BLaER1 treated with 17β-estradiol and CSF1 and Interleukin-3, amounts not matched to agents 10 nM and 100 nM (cell line): ENCODE results near the gene BEND7.
A peak's percentile ranks its signal among the peaks of the same experiment; 100 is the strongest.

Experiments used
- H3K27ac ChIP-seq, 11 experiments: shearing (Covaris generic); formaldehyde crosslinking; 2 replicates each; pipeline ENCODE4 v1.8.1; 2022
- H3K27me3 ChIP-seq, 11 experiments: shearing (Covaris generic); formaldehyde crosslinking; 2 replicates each; pipeline ENCODE4 v1.8.1; 2022
- H3K36me3 ChIP-seq, 11 experiments: shearing (Covaris generic); formaldehyde crosslinking; 2 replicates each; pipeline ENCODE4 v1.8.1; 2022
- H3K4me1 ChIP-seq, 10 experiments: shearing (Covaris generic); formaldehyde crosslinking; 2 replicates each; pipeline ENCODE4 v1.8.1; 2022
- H3K4me2 ChIP-seq, 11 experiments: shearing (Covaris generic); formaldehyde crosslinking; 2 replicates each; pipeline ENCODE4 v1.8.1; 2022
- H3K4me3 ChIP-seq, 10 experiments: shearing (Covaris generic); formaldehyde crosslinking; 2 replicates each; pipeline ENCODE4 v1.8.1; 2022
- H3K9ac ChIP-seq, 11 experiments: shearing (Covaris generic); formaldehyde crosslinking; 2 replicates each; pipeline ENCODE4 v1.8.1; 2022
- H3K9me3 ChIP-seq, 11 experiments: shearing (Covaris generic); formaldehyde crosslinking; replicated peaks in 1 of 11; 2 replicates each; pipeline ENCODE4 v1.8.1; 2022
- H4K20me1 ChIP-seq, 11 experiments: shearing (Covaris generic); formaldehyde crosslinking; 2 replicates each; pipeline ENCODE4 v1.8.1; 2022
- Cebpa-rat ChIP-seq, 11 experiments: shearing (Covaris generic); IDR thresholded peaks; 2 replicates each; pipeline ENCODE4 v1.8.1; 2022

The BEND7 gene

DNA sequence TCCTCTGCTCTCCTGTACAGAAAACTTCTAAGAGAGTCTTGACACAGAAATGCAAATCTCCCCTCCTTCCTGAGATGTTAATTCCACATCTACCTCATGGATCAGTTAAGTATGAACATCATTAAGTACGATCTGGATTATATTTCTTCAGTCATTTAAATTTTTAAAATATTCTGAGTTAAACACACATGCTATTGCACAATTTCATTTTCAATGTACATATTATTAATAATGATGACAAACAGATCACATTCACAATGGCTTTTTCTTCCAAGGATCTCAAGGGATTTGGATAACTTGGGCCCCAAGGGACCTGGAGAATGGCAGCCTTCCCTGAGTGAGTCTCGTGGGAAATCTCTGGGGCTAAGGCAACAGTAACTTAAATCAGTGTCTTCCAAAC, 16.2 kb downstream of the BEND7 start:
- Histone ChIP-seq H3K27ac (no peak overlapping the region), H3K9me3 (no peaks in the 10 kb centered on the region), H3K4me2 (no peak overlapping the region), H3K9ac (no peak overlapping the region), H3K36me3 (no peaks in the 10 kb centered on the region), H3K4me1 (no peaks in the 10 kb centered on the region), H3K27me3 (no peaks in the 10 kb centered on the region), H4K20me1 (no peaks in the 10 kb centered on the region), H3K4me3 (no peak overlapping the region)
- TF ChIP-seq Cebpa-rat (IDR thresholded peaks at IDR 0.05), result 0 out of 22 replicates have a peak, but pooled peaks of 1 of the 11 experiments have one; percentile 47

DNA sequence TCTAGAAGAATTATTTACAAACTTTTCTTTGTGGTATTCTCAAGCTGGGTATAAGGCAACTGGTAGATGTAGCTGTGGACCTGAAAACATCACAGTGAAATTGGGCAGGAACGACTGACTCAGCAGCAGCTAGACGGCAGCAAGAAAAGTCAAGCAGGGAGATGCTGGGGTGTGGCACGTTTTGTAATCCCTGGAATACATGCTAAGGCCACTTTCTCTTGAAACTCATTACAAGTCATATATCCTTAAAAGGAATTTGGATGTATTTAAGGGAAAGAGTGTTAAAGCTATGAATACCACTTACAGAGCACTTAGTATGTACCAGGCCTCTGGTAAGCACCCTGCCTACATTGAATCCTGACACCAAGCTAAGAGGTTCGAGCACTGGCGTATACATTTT, 17.4 kb downstream of the BEND7 start:
- H3K4me2 ChIP-seq, result no peak overlapping the region
- no peaks in the 10 kb centered on the region for H4K20me1 ChIP-seq
- no peak overlapping the region for H3K4me3 ChIP-seq
- no peak for TF ChIP-seq Cebpa-rat (IDR thresholded peaks at IDR 0.05)
- H3K4me1 ChIP-seq, result no peaks in the 10 kb centered on the region
- H3K27ac ChIP-seq, result no peak overlapping the region
- no peaks in the 10 kb centered on the region for H3K9me3 ChIP-seq
- H3K27me3 ChIP-seq, result no peaks in the 10 kb centered on the region
- H3K9ac ChIP-seq, result no peak overlapping the region
- no peaks in the 10 kb centered on the region for H3K36me3 ChIP-seq

DNA sequence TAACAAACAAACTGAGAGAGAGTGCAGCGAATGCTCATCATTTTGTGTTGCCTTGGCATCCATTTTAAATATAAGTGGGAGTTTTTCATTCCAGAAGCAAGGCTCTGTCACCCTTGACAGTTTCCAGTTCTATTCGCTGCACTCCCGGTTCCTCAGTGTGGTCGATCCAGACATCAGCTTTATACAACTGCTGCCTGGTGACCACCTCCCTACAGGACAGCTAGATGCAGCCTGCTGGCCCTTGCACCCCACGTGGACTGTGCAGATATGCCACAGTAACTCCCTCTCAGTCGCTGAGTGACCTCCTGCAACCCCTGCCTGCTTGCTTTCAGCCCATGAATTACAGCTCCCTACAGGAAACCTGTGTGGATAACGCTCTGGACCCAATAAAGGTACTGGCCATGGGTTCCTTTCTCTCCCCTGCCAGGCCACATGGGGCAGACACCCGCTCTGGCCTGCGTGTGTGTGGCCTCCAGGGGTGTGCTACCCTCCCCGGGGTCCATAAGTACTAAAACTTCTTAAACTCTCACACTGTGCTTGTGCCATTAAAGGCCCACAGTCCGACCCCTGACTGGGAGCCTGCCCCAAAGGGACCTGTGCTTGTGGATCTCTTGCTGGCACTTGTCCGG, 23.6 kb downstream of the BEND7 start:
- no peak overlapping the region for H3K27ac ChIP-seq
- H3K4me2 ChIP-seq, result no peak overlapping the region
- peaks cover 0 to 8% (median 2%) of the 10 kb centered on the region in 10 experiments; a peak in 5 of 20 replicates for H3K4me1 ChIP-seq
- no peaks in the 10 kb centered on the region for H3K27me3 ChIP-seq
- no peaks in the 10 kb centered on the region for H3K36me3 ChIP-seq
- no peaks in the 10 kb centered on the region for H4K20me1 ChIP-seq
- H3K4me3 ChIP-seq, result no peak overlapping the region
- no peak overlapping the region for H3K9ac ChIP-seq
- TF ChIP-seq Cebpa-rat (IDR thresholded peaks at IDR 0.05), result no peak
- no peaks in the 10 kb centered on the region for H3K9me3 ChIP-seq

DNA sequence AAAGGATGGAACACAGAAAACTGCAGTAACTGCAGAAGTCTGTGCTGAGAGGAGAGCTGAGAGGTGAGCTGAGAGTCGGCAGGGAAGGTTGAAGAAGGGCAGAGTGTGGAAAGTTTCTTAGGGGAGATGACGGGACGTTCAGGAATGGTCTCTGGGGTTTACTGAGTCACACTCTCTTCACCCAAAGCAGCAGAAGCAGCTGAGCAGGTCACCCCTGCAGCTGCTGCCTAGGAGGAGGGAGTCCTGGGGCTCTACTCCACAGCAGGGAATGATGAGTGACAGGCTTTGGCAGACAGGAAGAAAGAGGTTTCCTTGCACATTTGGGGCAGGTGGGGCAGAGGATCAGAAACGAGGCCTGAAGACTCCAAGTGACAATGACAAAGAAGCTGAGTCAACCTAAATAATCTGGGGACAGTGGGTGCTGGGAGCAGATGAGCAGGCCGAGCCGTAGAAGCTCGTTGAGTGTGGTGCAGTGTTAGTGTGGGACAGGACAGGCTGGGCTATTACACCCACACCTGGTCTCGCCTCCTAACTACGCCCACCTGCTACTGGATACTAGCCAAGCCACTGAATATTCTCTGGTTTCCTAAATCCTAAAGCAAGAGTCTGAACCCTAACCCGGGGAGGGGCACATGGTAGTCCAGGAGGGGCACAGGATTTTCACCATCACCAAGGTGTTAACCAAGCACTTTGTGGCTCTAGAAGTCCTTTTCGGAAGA, 24.9 kb downstream of the BEND7 start:
- H3K9ac ChIP-seq, result no peak overlapping the region

DNA sequence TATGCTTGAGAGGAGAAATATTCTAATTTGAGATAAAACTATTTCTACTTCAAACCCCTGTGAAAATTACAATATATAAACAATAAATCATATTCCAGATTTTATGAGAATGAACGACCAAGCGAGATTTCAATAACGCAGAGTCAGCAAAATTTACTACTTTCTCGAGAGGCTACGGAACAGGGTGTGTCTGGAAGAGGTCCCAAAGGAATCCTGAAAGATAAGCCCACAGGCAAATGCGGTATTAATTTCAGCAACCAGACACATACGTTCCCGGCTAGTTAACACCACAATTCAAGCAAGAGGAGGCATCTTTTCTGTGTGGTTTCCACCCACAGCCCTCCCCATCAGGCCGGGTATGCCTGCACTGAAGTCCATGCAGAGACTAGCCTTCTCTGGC, 26.4 kb downstream of the BEND7 start:
- H3K27me3 ChIP-seq, result no peaks in the 10 kb centered on the region
- no peak overlapping the region for H3K9ac ChIP-seq
- H3K4me1 ChIP-seq, result peaks cover 0 to 8% (median 2%) of the 10 kb centered on the region in 10 experiments; a peak in 5 of 20 replicates
- no peak overlapping the region for H3K27ac ChIP-seq
- no peaks in the 10 kb centered on the region for H3K9me3 ChIP-seq
- no peaks in the 10 kb centered on the region for H4K20me1 ChIP-seq
- no peaks in the 10 kb centered on the region for H3K36me3 ChIP-seq
- no peak overlapping the region for H3K4me3 ChIP-seq
- H3K4me2 ChIP-seq, result no peak overlapping the region
- TF ChIP-seq Cebpa-rat (IDR thresholded peaks at IDR 0.05), result no peak

More for the DNA sequence above, 24.9 kb downstream of the BEND7 start:
- H3K27ac ChIP-seq, result no peak overlapping the region
- no peaks in the 10 kb centered on the region for H3K27me3 ChIP-seq
- H3K4me1 ChIP-seq, result peaks cover 0 to 8% (median 2%) of the 10 kb centered on the region in 10 experiments; a peak in 5 of 20 replicates
- H3K4me3 ChIP-seq, result no peak overlapping the region
- H4K20me1 ChIP-seq, result no peaks in the 10 kb centered on the region
- TF ChIP-seq Cebpa-rat (IDR thresholded peaks at IDR 0.05), result no peak
- no peaks in the 10 kb centered on the region for H3K36me3 ChIP-seq
- H3K9me3 ChIP-seq, result no peaks in the 10 kb centered on the region
- peak overlapping the region in 7 of 11 experiments; percentile 1 to 35 (median 11); a peak in 5 of 22 replicates for H3K4me2 ChIP-seq

DNA sequence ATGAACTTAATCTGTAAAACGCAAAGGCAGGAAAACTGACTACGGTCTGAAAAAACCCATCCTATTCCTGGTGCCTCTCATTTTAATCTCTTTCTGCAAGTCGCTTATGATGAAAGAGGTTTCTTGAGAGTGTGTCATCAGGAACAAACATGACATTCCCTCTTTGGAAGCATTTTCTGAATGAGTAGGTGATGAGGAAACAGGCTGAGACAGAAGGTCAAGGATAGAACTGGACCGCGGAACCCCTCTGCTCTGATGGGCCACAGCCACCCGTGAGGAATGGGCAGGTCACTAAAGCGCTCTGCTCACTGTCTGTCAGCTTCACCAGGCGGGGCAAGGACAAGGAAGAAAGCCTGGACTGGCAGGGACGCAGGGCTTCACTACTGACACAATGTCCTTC, 28.6 kb downstream of the BEND7 start:
- Histone ChIP-seq H3K9me3 (no peaks in the 10 kb centered on the region), H3K9ac (no peak overlapping the region), H3K4me3 (no peak overlapping the region), H3K27me3 (no peaks in the 10 kb centered on the region), H3K4me1 (peaks cover 0 to 8% (median 2%) of the 10 kb centered on the region in 10 experiments; a peak in 5 of 20 replicates), H3K4me2 (no peak overlapping the region), H3K36me3 (no peaks in the 10 kb centered on the region), H3K27ac (no peak overlapping the region), H4K20me1 (no peaks in the 10 kb centered on the region)
- no peak for TF ChIP-seq Cebpa-rat (IDR thresholded peaks at IDR 0.05)

DNA sequence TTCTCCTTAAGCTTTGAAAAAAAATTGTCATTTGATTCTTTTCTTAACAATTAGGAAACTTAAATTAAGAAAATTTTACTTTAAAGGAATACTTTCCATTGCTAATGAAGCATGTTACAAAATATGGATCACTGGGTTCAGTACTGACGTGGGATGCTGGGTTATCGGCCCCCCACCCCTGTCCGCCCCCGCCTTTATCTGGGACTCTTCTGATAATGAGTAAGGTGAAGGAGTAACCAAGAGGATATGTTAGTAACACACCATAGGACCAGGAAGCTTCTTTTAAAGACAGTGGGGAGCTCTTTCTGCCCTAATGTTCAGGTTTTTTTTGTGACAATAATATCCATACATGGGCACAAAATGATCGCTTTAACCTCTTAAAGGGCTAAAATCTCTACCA, 29.7 kb downstream of the BEND7 start:
- H3K9me3 ChIP-seq, result no peaks in the 10 kb centered on the region
- no peak overlapping the region for H3K4me3 ChIP-seq
- no peaks in the 10 kb centered on the region for H3K36me3 ChIP-seq
- TF ChIP-seq Cebpa-rat (IDR thresholded peaks at IDR 0.05), result no peak
- H3K27ac ChIP-seq, result no peak overlapping the region
- H3K4me2 ChIP-seq, result no peak overlapping the region
- H4K20me1 ChIP-seq, result no peaks in the 10 kb centered on the region
- no peak overlapping the region for H3K9ac ChIP-seq
- H3K27me3 ChIP-seq, result no peaks in the 10 kb centered on the region
- peaks cover 0 to 7% (median 2%) of the 10 kb centered on the region in 10 experiments; a peak in 5 of 20 replicates for H3K4me1 ChIP-seq

DNA sequence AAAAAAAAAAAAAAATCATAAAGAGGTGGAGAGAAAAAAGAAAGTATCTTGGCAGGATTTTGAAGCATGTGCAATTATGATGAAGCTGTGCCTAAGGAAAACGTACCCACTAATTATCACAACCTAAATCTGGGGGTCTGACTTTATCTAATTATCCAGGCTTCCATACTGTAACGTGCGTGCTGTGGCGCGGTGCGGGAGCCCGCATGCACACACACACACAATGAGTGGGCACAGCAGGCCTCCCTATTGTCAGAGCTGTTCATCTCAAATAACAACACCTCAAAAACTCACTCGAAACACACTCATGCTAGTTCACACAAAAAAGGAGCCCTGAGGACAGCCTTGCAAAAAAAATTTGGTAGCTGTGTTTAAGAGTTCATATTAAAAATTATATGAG, 31.9 kb downstream of the BEND7 start:
- H3K27me3 ChIP-seq, result no peaks in the 10 kb centered on the region
- no peaks in the 10 kb centered on the region for H3K9me3 ChIP-seq
- H3K27ac ChIP-seq, result no peak overlapping the region
- H3K4me1 ChIP-seq, result no peaks in the 10 kb centered on the region
- no peak overlapping the region for H3K9ac ChIP-seq
- no peak overlapping the region for H3K4me2 ChIP-seq
- no peaks in the 10 kb centered on the region for H4K20me1 ChIP-seq
- no peak for TF ChIP-seq Cebpa-rat (IDR thresholded peaks at IDR 0.05)
- H3K4me3 ChIP-seq, result no peak overlapping the region
- H3K36me3 ChIP-seq, result no peaks in the 10 kb centered on the region

DNA sequence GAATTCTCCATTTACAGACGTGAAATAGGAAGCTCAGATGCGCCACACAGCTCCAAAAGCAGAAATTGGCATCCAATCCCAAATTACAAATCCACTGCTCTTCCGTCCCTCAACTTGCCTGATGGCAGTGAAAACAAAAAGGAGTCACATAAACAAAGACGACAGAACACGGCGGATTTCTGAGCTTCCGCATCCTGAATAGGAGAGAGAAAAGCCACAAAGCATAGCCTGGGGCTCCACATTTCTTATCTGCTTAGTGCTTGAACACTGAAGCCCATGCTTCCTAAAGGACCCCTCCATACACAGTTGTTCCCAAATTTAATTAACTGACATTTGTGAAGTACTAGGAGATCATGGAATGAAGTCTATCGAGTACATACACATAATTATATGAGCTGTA, 32.6 kb downstream of the BEND7 start:
- H3K4me3 ChIP-seq, result no peak overlapping the region
- no peak for TF ChIP-seq Cebpa-rat (IDR thresholded peaks at IDR 0.05)
- no peaks in the 10 kb centered on the region for H3K27me3 ChIP-seq
- H3K9me3 ChIP-seq, result no peaks in the 10 kb centered on the region
- H4K20me1 ChIP-seq, result no peaks in the 10 kb centered on the region
- no peak overlapping the region for H3K27ac ChIP-seq
- no peak overlapping the region for H3K9ac ChIP-seq
- H3K36me3 ChIP-seq, result no peaks in the 10 kb centered on the region
- no peaks in the 10 kb centered on the region for H3K4me1 ChIP-seq
- H3K4me2 ChIP-seq, result no peak overlapping the region
